ENCODE measurements around the gene NDUFA6. TPM values are rescaled to one million over a fixed set of nuclear protein-coding genes. Genes with fewer than 3 reads are reported as not detected.

NDUFA6 gene
- total RNA-seq, 2 experiments from 2014 or later: 94.8 to 97.1 TPM

DNA sequence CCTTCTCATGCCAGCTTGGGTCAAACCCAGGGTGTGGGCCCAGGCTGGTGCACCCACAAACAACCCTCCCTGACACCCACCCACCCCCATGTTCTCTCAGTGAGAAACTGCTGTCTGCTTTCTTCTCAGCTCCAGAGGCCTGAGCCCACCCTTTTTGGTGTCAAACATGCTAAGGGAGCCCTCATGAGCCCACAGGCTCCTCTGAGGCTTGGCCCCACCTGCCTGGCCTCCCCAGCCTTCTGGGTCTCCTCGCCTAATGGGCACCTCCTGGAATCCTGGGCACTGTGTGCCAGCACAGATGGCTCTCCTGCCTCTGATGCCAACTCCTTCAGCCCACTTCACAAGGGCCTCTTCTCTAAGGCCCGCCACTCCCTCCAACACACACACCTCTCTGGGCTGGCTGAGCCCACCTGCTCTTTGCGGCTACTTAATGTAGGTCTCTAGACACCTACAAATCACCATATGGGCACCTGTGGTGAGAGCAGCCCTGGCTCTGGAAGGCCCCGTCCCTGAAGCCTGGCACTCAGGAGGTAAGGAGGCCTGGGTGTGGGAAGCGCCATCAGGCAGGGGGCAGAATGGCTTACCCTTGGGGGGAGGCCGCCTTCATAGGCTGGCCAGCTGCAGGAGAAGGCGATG, 24.3 kb downstream of the NDUFA6 start:
- Mint-ChIP-seq H3K36me3 (ENCODE audit: low read depth) (peaks cover 68% of the 10 kb centered on the region), H3K4me1 (peaks cover 28% of the 10 kb centered on the region), H3K4me3 (no peak overlapping the region), H3K9me3 (no peaks in the 10 kb centered on the region), H3K27ac (no peak overlapping the region), H3K27me3 (no peaks in the 10 kb centered on the region)
- no peak for DNase-seq
- ChIA-PET CTCF (no interaction called here), POLR2A (no interaction called here)

DNA sequence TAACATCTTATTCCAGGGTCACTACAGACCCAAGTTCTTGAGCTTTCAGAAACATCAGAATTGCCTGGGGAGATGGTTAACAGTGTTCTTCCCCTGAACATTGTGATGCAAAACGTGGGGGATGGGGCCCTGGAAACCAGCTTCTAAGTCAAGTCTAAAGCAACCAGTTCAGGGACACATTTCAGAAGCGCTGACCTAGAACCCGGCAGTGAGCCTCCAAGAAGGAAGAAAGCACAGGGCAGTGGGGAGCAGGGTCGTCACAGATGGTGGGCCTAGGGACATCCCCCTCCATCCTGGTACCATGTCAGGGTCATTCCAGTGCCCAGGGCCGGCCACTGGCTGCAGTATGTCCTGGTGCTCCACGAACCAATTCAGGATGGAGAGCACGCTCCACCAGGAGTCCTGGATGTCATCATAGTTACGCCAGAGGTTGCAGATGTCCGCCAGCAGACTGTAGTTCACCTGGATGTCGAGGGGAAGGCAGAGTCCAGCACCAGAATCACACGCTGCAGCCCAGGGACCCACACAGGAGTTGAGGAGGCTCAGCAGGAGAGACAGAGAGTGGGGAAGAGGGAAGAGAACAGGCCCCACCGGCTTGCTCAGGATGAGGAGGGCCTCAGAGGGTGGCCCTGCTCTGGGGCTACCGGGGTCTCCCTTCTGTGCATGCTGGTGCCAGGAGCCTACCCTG, 25.0 kb downstream of the NDUFA6 start:
- DNase-seq: no peak
- ChIA-PET POLR2A (interaction anchor here (1.0 to 1.4 kb wide), 2 partner anchors 15 to 23 kb away, joined by 3 to 4 read pairs; no protein-coding TSS in a partner anchor), CTCF (no interaction called here)
- Mint-ChIP-seq H3K36me3 (ENCODE audit: low read depth) (peaks cover 75% of the 10 kb centered on the region), H3K27ac (no peak overlapping the region), H3K4me3 (no peak overlapping the region), H3K27me3 (no peaks in the 10 kb centered on the region), H3K4me1 (peaks cover 25% of the 10 kb centered on the region), H3K9me3 (no peaks in the 10 kb centered on the region)

DNA sequence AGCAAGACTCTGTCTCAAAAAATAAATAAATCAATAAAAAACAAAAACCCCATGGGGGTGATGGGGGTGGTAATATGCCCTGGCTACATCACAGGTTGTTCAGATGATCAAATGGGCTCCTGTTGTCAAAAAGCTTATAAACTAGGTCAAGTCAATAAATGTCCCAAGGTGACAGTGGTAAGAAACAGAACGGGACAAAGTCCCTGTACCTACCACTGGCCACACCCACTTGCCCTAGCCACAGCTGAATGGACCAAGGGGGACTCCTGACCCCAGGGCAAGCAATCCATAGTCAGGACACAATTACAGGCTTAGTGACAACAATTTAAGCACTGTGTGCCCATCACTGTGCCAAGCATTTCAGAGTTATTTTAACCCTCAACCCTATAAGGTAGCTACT, 25.9 kb downstream of the NDUFA6 start:
- DNase-seq: no peak
- H3K27me3 Mint-ChIP-seq: no peaks in the 10 kb centered on the region
- no peak overlapping the region for H3K27ac Mint-ChIP-seq
- no peak overlapping the region for H3K4me3 Mint-ChIP-seq
- peaks cover 84% of the 10 kb centered on the region for H3K36me3 Mint-ChIP-seq (ENCODE audit: low read depth)
- H3K4me1 Mint-ChIP-seq: peaks cover 18% of the 10 kb centered on the region
- ChIA-PET CTCF (no interaction called here), POLR2A (interaction anchor here (0.8 to 1.4 kb wide), 3 partner anchors 16 to 33 kb away, joined by 3 to 4 read pairs (median 3); no protein-coding TSS in a partner anchor)
- no peaks in the 10 kb centered on the region for H3K9me3 Mint-ChIP-seq

DNA sequence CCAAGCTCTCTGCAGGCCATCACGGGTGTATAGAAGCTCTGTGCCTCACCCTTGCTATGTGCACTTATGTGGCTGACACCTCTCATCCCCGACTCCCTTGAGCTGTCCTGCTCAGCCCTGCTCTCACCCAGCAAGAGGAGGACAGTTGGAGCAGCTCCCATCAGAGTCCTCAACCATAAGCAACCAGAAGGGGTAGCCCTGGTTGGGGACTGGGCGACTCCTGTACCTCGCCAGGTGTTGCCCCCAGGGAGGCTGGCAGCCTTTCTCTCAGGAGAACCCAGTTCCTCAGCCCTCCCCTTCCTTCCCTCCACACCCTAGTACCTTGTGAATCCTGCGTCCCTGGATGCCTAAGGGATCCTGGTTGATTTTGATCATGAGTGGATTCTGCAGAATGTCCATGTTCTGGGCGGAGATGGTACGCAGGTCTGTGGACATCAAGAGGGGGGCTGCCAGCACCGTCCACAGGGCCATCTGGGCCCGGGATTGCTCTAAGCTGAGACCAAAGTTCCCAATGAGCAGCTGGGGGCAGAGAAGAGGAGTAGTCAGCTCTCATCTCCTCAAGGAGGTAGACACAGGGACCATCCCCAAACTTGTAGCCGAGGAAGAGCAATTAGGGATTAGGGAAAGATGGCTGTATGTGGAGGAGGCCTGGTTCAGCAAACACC, 27.9 kb downstream of the NDUFA6 start:
- DNase-seq: no peak
- peaks cover 6% of the 10 kb centered on the region for H3K4me1 Mint-ChIP-seq
- no peak overlapping the region for H3K4me3 Mint-ChIP-seq
- no peaks in the 10 kb centered on the region for H3K27me3 Mint-ChIP-seq
- ChIA-PET CTCF (no interaction called here), POLR2A (no interaction called here)
- H3K36me3 Mint-ChIP-seq (ENCODE audit: low read depth): peaks cover 89% of the 10 kb centered on the region
- no peak overlapping the region for H3K27ac Mint-ChIP-seq
- peaks cover 6% of the 10 kb centered on the region for H3K9me3 Mint-ChIP-seq

DNA sequence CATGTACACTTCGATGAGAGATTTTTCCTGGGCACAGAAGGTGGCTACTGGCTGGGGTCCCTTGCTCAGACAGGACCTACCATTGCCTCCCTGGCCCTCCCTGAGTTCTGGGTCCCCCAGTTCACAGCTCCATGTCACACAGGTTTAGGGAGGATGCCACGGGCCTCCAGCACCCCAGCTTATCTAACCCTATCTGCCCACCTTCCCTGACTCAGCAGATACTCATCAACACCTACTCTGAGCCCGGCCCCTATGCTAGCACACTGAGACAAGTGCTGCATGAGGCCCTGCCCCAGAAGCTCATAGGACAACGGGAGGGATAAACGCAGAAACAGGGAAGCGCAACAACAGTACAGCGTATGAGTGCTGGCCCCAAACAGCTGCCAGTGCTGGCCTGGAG, 29.5 kb downstream of the NDUFA6 start:
- ChIA-PET CTCF (no interaction called here), POLR2A (interaction anchor here (0.5 to 2.2 kb wide), 2 partner anchors 9 to 222 kb away, joined by 3 to 7 read pairs; no protein-coding TSS in a partner anchor)
- peaks cover 15% of the 10 kb centered on the region for H3K9me3 Mint-ChIP-seq
- no peaks in the 10 kb centered on the region for H3K27me3 Mint-ChIP-seq
- no peak for DNase-seq
- H3K27ac Mint-ChIP-seq: no peak overlapping the region
- peaks cover 85% of the 10 kb centered on the region for H3K36me3 Mint-ChIP-seq (ENCODE audit: low read depth)
- H3K4me1 Mint-ChIP-seq: peaks cover 2% of the 10 kb centered on the region
- no peak overlapping the region for H3K4me3 Mint-ChIP-seq

DNA sequence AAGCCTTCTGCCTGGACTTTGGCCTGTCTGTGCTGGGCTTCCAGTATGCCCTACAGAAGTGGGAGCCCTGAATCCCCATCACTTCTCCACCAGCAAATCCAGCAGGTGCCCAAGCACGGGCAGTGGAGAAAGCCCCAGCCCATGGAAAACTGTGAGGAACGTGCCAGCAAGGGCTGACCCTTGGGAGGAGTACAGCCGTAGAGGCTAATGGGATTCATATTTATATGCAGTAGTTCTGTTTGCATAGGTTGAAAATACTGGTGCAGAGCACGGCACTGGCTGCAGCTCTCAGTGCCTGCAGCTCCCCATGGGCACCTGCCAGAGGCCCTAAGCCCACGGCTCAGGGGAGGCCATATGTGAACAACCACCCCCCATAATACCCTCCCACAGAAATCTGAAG, 30.1 kb downstream of the NDUFA6 start:
- DNase-seq: no peak
- peaks cover 81% of the 10 kb centered on the region for H3K36me3 Mint-ChIP-seq (ENCODE audit: low read depth)
- H3K27me3 Mint-ChIP-seq: no peaks in the 10 kb centered on the region
- ChIA-PET CTCF (no interaction called here), POLR2A (interaction anchor here (0.5 to 2.2 kb wide), 2 partner anchors 9 to 222 kb away, joined by 3 to 7 read pairs; no protein-coding TSS in a partner anchor)
- H3K4me1 Mint-ChIP-seq: peaks cover 2% of the 10 kb centered on the region
- H3K9me3 Mint-ChIP-seq: peaks cover 15% of the 10 kb centered on the region
- H3K27ac Mint-ChIP-seq: no peak overlapping the region
- H3K4me3 Mint-ChIP-seq: no peak overlapping the region

DNA sequence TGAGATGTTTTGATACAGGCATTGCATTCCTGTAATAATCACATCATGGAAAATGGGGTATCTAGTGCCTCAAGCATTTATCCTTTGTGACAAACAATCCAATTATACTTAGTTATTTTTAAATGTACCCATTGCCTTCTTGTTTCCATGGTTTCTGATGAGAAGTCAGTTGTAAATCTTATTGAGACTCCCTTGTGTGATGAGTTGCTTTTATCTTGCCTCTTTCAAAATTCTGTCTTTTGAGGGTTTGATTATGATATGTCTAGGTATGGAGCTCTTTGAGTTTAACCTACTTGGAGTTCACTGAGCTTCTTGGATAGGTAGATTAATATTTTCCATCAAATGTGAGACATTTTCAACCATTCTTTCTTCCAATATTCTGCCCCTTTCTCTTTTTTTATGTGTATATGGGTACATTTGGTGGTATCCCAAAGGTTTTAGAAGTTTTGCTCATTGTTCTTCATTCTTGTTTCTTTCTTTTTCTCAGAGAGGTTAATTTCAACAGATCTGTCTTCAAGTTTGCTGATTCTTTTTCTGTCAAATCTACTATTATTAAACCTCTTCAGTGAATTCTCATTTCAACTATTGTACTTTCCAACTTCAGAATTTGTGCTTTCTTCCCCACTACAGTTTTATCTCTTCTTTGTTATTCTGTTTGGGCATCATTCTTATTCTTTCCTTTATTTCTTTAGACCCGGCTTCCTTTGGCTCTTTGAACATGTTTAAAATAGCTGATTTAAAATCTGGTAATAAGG, 33.6 kb downstream of the NDUFA6 start:
- Mint-ChIP-seq H3K27me3 (no peaks in the 10 kb centered on the region), H3K4me1 (peaks cover 2% of the 10 kb centered on the region), H3K9me3 (peaks cover 15% of the 10 kb centered on the region), H3K4me3 (no peak overlapping the region), H3K36me3 (ENCODE audit: low read depth) (peaks cover 51% of the 10 kb centered on the region), H3K27ac (no peak overlapping the region)
- POLR2A ChIA-PET: interaction anchor here (0.8 to 1.4 kb wide), 3 partner anchors 12 to 23 kb away, joined by 3 to 4 read pairs (median 3); partner anchors contain the start of gene SMDT1
- CTCF ChIA-PET: interaction anchor here (0.5 kb wide), 1 partner anchor 811 kb away, joined by 3 read pairs; no protein-coding TSS in a partner anchor
- no peak for DNase-seq

DNA sequence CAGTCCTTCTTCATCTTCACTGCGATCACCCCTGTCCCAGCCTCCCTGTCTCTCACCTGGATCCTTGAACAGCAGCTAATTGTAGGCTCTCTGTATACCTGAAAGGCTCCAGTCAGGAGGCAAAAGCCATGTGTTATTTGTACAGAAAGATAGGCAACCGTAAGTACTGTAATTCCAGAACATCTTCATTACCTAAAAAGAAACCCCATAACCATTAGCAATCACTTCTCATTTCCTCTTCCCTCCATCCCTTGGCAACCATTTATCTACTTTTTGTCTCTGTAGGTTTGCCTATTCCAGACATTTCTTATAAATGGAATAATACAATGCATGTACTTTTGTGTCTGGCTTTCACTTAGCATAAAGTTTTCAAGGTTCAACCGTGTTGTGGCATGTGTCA, 37.8 kb downstream of the NDUFA6 start:
- peaks cover 9% of the 10 kb centered on the region for H3K36me3 Mint-ChIP-seq (ENCODE audit: low read depth)
- ChIA-PET POLR2A (no interaction called here), CTCF (interaction anchor here (0.5 kb wide), 1 partner anchor 86 kb away, joined by 3 read pairs; no protein-coding TSS in a partner anchor)
- H3K27me3 Mint-ChIP-seq: no peaks in the 10 kb centered on the region
- DNase-seq: no peak
- no peak overlapping the region for H3K27ac Mint-ChIP-seq
- H3K4me3 Mint-ChIP-seq: no peak overlapping the region
- H3K4me1 Mint-ChIP-seq: no peaks in the 10 kb centered on the region
- H3K9me3 Mint-ChIP-seq: peaks cover 9% of the 10 kb centered on the region

DNA sequence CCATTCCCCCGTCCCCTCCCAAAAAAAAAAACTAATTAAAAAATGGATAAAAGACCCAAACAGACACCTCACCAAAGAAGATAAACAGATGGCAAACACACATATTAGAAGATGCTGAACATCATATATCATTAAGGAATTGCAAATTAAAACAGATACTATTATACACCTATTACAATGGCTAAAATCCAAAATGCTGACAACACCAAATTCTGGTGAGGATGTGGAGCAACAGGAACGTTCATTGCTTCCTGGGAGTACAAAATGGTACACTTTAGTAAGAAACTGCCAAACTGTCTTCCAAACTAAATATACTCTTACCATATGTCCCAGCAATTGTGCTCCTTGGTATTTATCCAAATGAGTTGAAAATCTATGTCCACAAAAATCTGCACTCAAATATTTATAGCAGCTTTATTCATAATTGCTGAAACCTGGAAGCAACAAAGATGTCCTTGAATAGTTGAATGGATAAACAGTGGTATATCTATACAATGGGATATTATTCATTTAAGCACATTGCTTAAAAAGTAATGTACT, 39.9 kb downstream of the NDUFA6 start:
- H3K4me1 Mint-ChIP-seq: no peaks in the 10 kb centered on the region
- CTCF ChIA-PET: no interaction called here
- H3K36me3 Mint-ChIP-seq (ENCODE audit: low read depth): no peaks in the 10 kb centered on the region
- POLR2A ChIA-PET: interaction anchor here (0.7 to 0.9 kb wide), 2 partner anchors 15 to 35 kb away, joined by 3 to 4 read pairs; no protein-coding TSS in a partner anchor
- no peak overlapping the region for H3K4me3 Mint-ChIP-seq
- no peaks in the 10 kb centered on the region for H3K27me3 Mint-ChIP-seq
- DNase-seq: no peak
- H3K27ac Mint-ChIP-seq: no peak overlapping the region
- no peaks in the 10 kb centered on the region for H3K9me3 Mint-ChIP-seq

DNA sequence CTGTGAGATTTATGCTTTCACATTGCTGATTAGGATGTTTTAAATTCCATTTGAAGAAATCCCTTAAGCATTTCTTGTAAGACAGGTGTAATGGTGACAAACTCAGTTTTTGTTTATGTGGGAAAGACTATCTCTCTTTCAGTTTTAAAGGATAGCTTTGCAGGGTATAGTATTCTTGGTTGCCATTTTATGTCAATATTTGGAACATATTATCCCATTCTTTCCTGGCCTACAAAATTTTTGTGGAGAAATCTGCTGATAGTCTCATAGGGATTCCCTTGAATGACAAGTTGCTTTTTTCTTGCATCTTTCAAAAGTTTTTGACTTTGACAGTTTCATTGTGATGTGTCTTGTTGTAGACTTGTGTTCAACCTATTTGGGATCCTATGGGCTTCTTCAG, 48.8 kb downstream of the NDUFA6 start:
- peaks cover 26% of the 10 kb centered on the region for H3K9me3 Mint-ChIP-seq
- CTCF ChIA-PET: no interaction called here
- H3K27me3 Mint-ChIP-seq: peaks cover 10% of the 10 kb centered on the region
- no peak for DNase-seq
- no peak overlapping the region for H3K27ac Mint-ChIP-seq
- H3K36me3 Mint-ChIP-seq (ENCODE audit: low read depth): peaks cover 24% of the 10 kb centered on the region
- POLR2A ChIA-PET: interaction anchor here (0.9 to 2.0 kb wide), 3 partner anchors 9 to 43 kb away, joined by 3 to 7 read pairs (median 5); partner anchors contain the start of gene WBP2NL
- no peak overlapping the region for H3K4me3 Mint-ChIP-seq
- H3K4me1 Mint-ChIP-seq: no peaks in the 10 kb centered on the region

DNA sequence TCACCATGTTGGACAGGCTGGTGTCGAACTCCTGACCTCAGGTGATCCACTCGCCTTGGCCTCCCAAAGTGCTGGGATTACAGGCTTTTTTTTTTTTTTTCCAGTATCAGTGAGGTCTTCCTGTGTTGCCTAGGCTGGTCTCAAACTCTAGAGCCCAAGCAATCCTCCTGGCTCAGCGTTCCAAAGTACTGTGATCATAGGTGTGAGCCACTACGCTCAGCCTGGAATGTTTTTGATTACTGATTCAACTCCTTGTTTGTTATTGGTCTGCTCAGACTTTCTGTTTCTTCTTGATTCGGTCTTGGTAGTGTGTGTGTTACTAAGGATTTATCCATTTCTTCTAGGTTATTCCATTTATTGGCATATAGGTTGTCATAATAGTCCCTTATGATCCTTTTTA, 51.3 kb downstream of the NDUFA6 start:
- H3K9me3 Mint-ChIP-seq: peaks cover 34% of the 10 kb centered on the region
- H3K4me3 Mint-ChIP-seq: no peak overlapping the region
- H3K27me3 Mint-ChIP-seq: peaks cover 10% of the 10 kb centered on the region
- CTCF ChIA-PET: no interaction called here
- H3K4me1 Mint-ChIP-seq: no peaks in the 10 kb centered on the region
- no peak for DNase-seq
- POLR2A ChIA-PET: no interaction called here
- H3K36me3 Mint-ChIP-seq (ENCODE audit: low read depth): peaks cover 24% of the 10 kb centered on the region
- no peak overlapping the region for H3K27ac Mint-ChIP-seq
